Measurements from ENCODE around the gene IDUA.
"Not testable (repeated sequence)": the region's sequence is repeated elsewhere in the genome, so short reads cannot be mapped to it uniquely, and the experiment has no call there.

IDUA gene

GRCh38 chr4:987624-988513 is 1.0 kb downstream of the IDUA start:
- no peak for DNase-seq (ENCODE audit: low read depth)

GRCh38 chr4:988726-989721 is 2.2 kb downstream of the IDUA start:
- no peak for DNase-seq (ENCODE audit: low read depth)

- DNase-seq (ENCODE audit: low read depth): no peak
These were observed 3.1 kb downstream of the IDUA start for GRCh38 chr4:989722-990471.

- no peak for DNase-seq (ENCODE audit: low read depth)
These were observed 4.0 kb downstream of the IDUA start for GRCh38 chr4:990746-991367.

- no peak for DNase-seq (ENCODE audit: low read depth)
These were observed 4.8 kb downstream of the IDUA start for GRCh38 chr4:991451-992296.

- no peak for DNase-seq (ENCODE audit: low read depth)
These were observed 5.7 kb downstream of the IDUA start for GRCh38 chr4:992297-993110.

- no peak for DNase-seq (ENCODE audit: low read depth)
These were observed 6.5 kb downstream of the IDUA start, which contains the start of gene SLC26A1 for GRCh38 chr4:993111-994029. TSS of gene SLC26A1 (minus strand) at chr4:993404. CDS start at chr4:991703, 1,701 bp downstream.

GRCh38 chr4:995311-996026 is 8.6 kb downstream of the IDUA start:
- DNase-seq (ENCODE audit: low read depth): no peak

- no peak for DNase-seq (ENCODE audit: low read depth)
These were observed 9.5 kb downstream of the IDUA start for GRCh38 chr4:996030-996996.

GRCh38 chr4:996997-997374 is 10.1 kb downstream of the IDUA start:
- DNase-seq (ENCODE audit: low read depth): no peak

GRCh38 chr4:997375-998071 is 10.7 kb downstream of the IDUA start:
- DNase-seq (ENCODE audit: low read depth): no peak

GRCh38 chr4:998096-998691 is 11.3 kb downstream of the IDUA start:
- no peak for DNase-seq (ENCODE audit: low read depth)

GRCh38 chr4:999240-999863 is 12.5 kb downstream of the IDUA start:
- DNase-seq (ENCODE audit: low read depth): not testable (repeated sequence)

- DNase-seq (ENCODE audit: low read depth): no peak
These were observed 13.1 kb downstream of the IDUA start for GRCh38 chr4:999882-1000425.

All from stromal cell of bone marrow (primary cell).